Keratinocyte (primary cell): Measurements from ENCODE around the gene CFAP298. TPM values are rescaled to one million over a fixed set of nuclear protein-coding genes. Genes with fewer than 3 reads are reported as not detected.

Experiments
- DNase-seq: peaks from one replicate; pipeline ENCODE4 v3.0.0-alpha.2; 2011; ENCODE audit warnings: low read depth, missing footprints, low spot score
- FAIRE-seq: peaks from 2 replicates; lab custom pipeline; 2011; peaks lifted over from hg19 to GRCh38; lab: Jason Lieb, UNC
- H2AFZ ChIP-seq: 2 replicates; pipeline ENCODE4 v1.6.0; 2012; ENCODE audit warnings: low read length, control low read depth, inconsistent platforms; ENCODE audit not compliant: control insufficient read depth
- H3K27ac ChIP-seq: 2 replicates; pipeline ENCODE4 v1.5.1; 2011; ENCODE audit warnings: low read length; ENCODE audit not compliant: control insufficient read depth, insufficient read depth
- H3K27me3 ChIP-seq: 3 replicates; pipeline ENCODE4 v1.6.0; 2011; ENCODE audit warnings: low read length; ENCODE audit not compliant: control insufficient read depth, insufficient read depth; ENCODE audit errors: extremely low read depth
- H3K36me3 ChIP-seq, 2 experiments: 2 replicates in 1 of 2; 3 replicates in 1 of 2; pipeline ENCODE4 v1.5.1; 2011; ENCODE audit warnings: low read length in 2 of 2, mild to moderate bottlenecking in 1 of 2; ENCODE audit not compliant: control insufficient read depth in 2 of 2, insufficient read depth in 2 of 2; ENCODE audit errors: extremely low read depth in 1 of 2
- H3K4me1 ChIP-seq: 3 replicates; pipeline ENCODE4 v1.5.1; 2011; ENCODE audit warnings: low read length; ENCODE audit not compliant: control insufficient read depth, insufficient read depth; ENCODE audit errors: extremely low read depth
- H3K4me2 ChIP-seq: 3 replicates; pipeline ENCODE4 v1.6.0; 2011; ENCODE audit warnings: low read depth, low read length; ENCODE audit not compliant: control insufficient read depth, insufficient read depth; ENCODE audit errors: extremely low read depth
- H3K4me3 ChIP-seq, 3 experiments: fragments of 200-600 bp in 1 of 3; sonication (generic) in 1 of 3; 2 replicates in 2 of 3; 3 replicates in 1 of 3; pipeline ENCODE4 v1.5.1; 2011 to 2016; ENCODE audit warnings: low read length in 3 of 3, mild to moderate bottlenecking in 3 of 3, control low read depth in 2 of 3, inconsistent platforms in 1 of 3, low read depth in 1 of 3, mixed read lengths in 1 of 3, mixed run types in 1 of 3, moderate library complexity in 1 of 3; ENCODE audit not compliant: control insufficient read depth in 2 of 3, insufficient read depth in 2 of 3; ENCODE audit errors: extremely low read depth in 1 of 3
- H3K79me2 ChIP-seq: 2 replicates; pipeline ENCODE4 v1.6.0; 2012; ENCODE audit warnings: low read length; ENCODE audit not compliant: control insufficient read depth, insufficient read depth
- H3K9ac ChIP-seq: 3 replicates; pipeline ENCODE4 v1.6.0; 2011; ENCODE audit warnings: low read length; ENCODE audit not compliant: control insufficient read depth, insufficient read depth; ENCODE audit errors: extremely low read depth
- H3K9me1 ChIP-seq: 3 replicates; pipeline ENCODE4 v1.6.0; 2011; ENCODE audit warnings: low read length; ENCODE audit not compliant: control insufficient read depth, insufficient read depth; ENCODE audit errors: extremely low read depth
- H3K9me3 ChIP-seq: 2 replicates; pipeline ENCODE4 v1.5.1; 2012; ENCODE audit warnings: low read depth, low read length; ENCODE audit not compliant: control insufficient read depth
- H4K20me1 ChIP-seq: 3 replicates; pipeline ENCODE4 v1.6.0; 2011; ENCODE audit warnings: low read length; ENCODE audit not compliant: control insufficient read depth, insufficient read depth; ENCODE audit errors: extremely low read depth
- CTCF ChIP-seq, 3 experiments: IDR thresholded peaks in 1 of 3; conservative IDR thresholded peaks in 1 of 3; optimal IDR thresholded peaks in 1 of 3; 2 replicates in 2 of 3; 3 replicates in 1 of 3; pipeline versions ENCODE3 to v1.5.1; 2011; ENCODE audit warnings: low read length in 3 of 3, mild to moderate bottlenecking in 3 of 3, moderate library complexity in 2 of 3, control low read depth in 1 of 3, inconsistent platforms in 1 of 3; ENCODE audit not compliant: insufficient read depth in 2 of 3; ENCODE audit errors: extremely low read depth in 1 of 3
- EZH2 ChIP-seq: IDR thresholded peaks from one replicate; pipeline ENCODE4 v1.6.1; 2012; ENCODE audit warnings: inconsistent platforms, mild to moderate bottlenecking, low read length, moderate library complexity
- dilution Hi-C: fragments of 300-500 bp; cut with MboI; formaldehyde crosslinking; loops from one replicate; pipeline ENCODE4 v1.7.0; 2020; ENCODE audit warnings: low sequenced_read_pairs; ENCODE audit not compliant: extremely low pct_ligation_motif_present
- polyA plus RNA-seq, 5 experiments: library from polyadenylated mRNA; depleted of rRNA in 3 of 5; stranded (reverse) in 3 of 5; stranded (forward) in 1 of 5; unstranded in 1 of 5; fragments of >200 nt; gene quantifications; 1 replicate in 1 of 5; 2 replicates in 3 of 5; 3 replicates in 1 of 5; pipeline versions ENCODE4 v1.2.1 to v1.2.3, GENCODE V29; 2011 to 2012; ENCODE audit warnings: missing spikeins in 2 of 5, low read depth in 1 of 5, low replicate concordance in 1 of 5

CFAP298 gene
- polyA plus RNA-seq, 1 donor (not counting 4 experiments of a cell fraction or from before 2014, with no cell fraction given): 47.2 TPM

DNA sequence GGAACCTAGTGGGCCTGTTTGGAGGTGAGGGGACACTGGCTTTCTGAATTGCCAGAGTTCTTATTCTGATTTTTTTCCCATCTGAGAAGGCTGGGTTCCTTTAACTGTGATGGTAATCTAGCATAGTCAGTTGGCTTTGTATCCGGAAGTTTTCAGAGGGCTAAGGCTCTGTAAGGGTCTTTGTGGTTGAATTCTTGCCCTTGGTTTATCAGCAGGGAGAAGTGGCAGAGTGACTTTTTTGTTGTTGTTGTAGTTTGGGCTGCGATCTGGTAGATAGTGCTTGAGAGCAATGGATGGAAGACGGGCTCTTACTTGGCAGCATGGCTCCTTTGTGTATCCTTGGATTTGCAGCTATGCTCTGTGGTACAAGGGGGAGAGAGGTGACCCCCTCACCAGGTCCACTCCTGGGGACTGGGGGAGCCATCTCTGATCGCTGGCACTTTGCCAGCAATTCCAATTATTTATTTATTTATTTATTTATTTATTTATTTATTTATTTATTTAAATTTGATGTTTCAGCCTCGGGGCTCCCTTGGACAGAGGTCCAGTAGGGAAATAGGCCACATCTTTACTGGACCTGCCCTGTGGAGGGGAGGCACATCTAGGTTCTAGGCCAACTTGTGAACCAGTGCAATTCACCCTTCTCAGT, 45.3 kb downstream of the CFAP298 start:
- H3K4me1 ChIP-seq: peaks cover 11% of the 10 kb centered on the region
- H3K27me3 ChIP-seq: no peaks in the 10 kb centered on the region
- FAIRE-seq (no peak), DNase-seq (no peak)
- H3K36me3 ChIP-seq: no peaks in the 10 kb centered on the region
- dilution Hi-C loops: no loop called here
- H4K20me1 ChIP-seq: no peaks in the 10 kb centered on the region
- H3K9me1 ChIP-seq: no peaks in the 10 kb centered on the region
- no peak overlapping the region for H3K4me2 ChIP-seq
- TF ChIP-seq CTCF (optimal IDR thresholded peaks at IDR 0.05 in 1 of 3, IDR thresholded peaks at IDR 0.05 in 1 of 3, conservative IDR thresholded peaks at IDR 0.05 in 1 of 3; ENCODE audit: extremely low read depth in 1 of 3, insufficient read depth in 2 of 3, low read length in 3 of 3): no peak
- TF ChIP-seq EZH2: no peak
- no peak overlapping the region for H3K4me3 ChIP-seq
- no peak overlapping the region for H2AFZ ChIP-seq
- H3K27ac ChIP-seq: no peak overlapping the region
- H3K79me2 ChIP-seq: no peaks in the 10 kb centered on the region
- H3K9ac ChIP-seq: no peak overlapping the region
- H3K9me3 ChIP-seq: no peaks in the 10 kb centered on the region

- Histone ChIP-seq H3K9me3 (no peaks in the 10 kb centered on the region), H3K36me3 (no peaks in the 10 kb centered on the region), H2AFZ (no peak overlapping the region), H3K9ac (no peak overlapping the region), H3K79me2 (no peaks in the 10 kb centered on the region), H3K9me1 (no peaks in the 10 kb centered on the region), H4K20me1 (no peaks in the 10 kb centered on the region), H3K4me1 (peaks cover 11% of the 10 kb centered on the region), H3K27me3 (no peaks in the 10 kb centered on the region), H3K4me2 (no peak overlapping the region), H3K27ac (no peak overlapping the region), H3K4me3 (no peak overlapping the region)
- FAIRE-seq (no peak), DNase-seq (no peak)
- dilution Hi-C loops: no loop called here
- TF ChIP-seq CTCF (optimal IDR thresholded peaks at IDR 0.05 in 1 of 3, IDR thresholded peaks at IDR 0.05 in 1 of 3, conservative IDR thresholded peaks at IDR 0.05 in 1 of 3; ENCODE audit: extremely low read depth in 1 of 3, insufficient read depth in 2 of 3, low read length in 3 of 3): no peak
- no peak for TF ChIP-seq EZH2
Measured at GRCh38 chr21:32565856-32566465, 46.2 kb downstream of the CFAP298 start.
